ENCODE data around the gene TMEM232.
"Not testable (repeated sequence)": the region's sequence is repeated elsewhere in the genome, so short reads cannot be mapped to it uniquely, and the experiment has no call there.

Gene TMEM232

GRCh38 chr5:110705349-110705748 is 21.1 kb downstream of the TMEM232 start:
- DNase-seq = no peak

DNA sequence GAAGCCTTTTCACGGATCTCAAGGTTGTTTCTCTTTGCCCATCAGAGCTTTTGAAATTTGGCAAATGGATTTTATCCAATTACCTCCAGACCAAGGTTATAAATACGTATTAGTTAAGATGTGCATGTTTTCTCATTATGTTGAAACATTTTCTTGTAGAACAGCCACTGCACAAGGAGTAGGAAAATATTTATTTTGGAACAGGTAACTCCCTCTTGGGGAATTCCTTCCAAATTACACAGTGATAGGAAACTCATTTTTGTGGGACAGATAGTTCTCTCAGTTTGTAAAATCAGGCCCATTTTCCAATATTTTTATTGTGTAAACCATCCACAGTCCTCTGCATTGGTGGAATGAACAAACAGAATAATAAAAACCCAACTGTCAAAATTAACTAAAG is 23.0 kb downstream of the TMEM232 start:
- no peak for DNase-seq

DNA sequence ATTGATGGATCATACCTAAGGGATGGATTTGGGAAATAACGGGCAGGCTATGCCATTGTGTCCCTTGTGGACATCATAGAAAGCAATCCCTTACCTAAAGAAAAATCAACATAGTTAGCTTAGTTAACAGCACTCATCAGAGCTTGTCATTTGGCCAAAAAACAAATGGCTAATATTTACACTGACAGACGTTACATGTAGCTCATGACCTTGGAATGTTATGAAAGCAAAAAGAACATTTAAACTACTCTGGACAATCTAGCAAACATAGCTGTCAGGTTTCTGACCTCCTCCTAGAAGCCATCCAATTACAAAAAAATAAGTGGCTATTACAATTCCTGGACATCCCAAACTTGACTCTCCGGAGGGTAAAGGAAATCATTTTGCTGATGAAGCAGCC is 23.8 kb downstream of the TMEM232 start:
- DNase-seq = no peak

DNA sequence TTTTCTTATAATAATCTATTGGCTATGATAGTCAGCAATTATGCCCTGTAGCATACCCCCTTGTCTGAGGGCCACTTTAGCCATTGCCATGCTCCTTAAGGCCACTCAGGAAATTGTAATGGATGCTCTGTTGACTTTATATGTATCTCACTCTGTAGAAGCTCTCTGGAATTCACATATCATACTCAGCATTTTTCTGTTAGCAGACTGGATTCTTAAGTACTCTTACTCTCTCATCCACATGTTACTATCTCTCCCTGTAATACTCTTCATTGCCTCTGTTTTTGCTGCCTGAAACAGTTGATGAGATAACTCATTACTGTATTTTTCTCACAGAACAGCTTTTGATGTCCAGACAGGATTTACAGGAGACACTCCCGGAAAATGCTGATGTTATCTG is 24.2 kb downstream of the TMEM232 start:
- no peak for DNase-seq

DNA sequence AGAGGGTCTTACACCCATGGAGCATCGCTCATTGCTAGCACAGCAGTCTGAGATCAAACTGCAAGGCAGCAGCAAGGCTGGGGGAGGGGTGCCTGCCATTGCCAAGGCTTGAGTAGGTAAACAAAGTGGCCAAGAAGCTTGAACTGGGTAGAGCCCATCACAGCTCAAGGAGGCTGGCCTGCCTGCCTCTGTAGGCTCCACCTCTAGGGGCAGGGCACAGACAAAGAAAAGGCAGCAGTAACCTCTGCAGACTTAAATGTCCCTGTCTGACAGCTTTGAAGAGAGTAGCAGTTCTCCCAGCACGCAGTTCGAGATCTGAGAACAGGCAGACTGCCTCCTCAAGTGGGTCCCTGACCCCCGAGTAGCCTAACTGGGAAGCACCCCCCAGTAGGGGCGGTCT is 33.8 kb downstream of the TMEM232 start:
- DNase-seq = not testable (repeated sequence)

DNA sequence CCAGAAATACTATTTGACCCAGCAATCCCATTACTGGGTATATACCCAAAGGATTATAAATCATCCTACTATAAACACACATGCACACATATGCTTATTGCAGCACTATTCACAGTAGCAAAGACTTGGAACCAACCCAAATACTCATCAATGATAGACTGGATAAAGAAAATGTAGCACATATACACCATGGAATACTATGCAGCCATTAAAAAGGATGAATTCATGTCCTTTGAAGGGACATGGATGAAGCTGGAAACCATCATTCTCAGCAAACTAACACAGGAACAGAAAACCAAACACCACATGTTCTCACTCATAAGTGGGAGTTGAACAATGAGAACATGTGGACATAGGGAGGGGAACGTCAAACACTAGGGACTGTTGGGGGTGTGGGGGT is 35.9 kb downstream of the TMEM232 start:
- DNase-seq = not testable (repeated sequence)

DNA sequence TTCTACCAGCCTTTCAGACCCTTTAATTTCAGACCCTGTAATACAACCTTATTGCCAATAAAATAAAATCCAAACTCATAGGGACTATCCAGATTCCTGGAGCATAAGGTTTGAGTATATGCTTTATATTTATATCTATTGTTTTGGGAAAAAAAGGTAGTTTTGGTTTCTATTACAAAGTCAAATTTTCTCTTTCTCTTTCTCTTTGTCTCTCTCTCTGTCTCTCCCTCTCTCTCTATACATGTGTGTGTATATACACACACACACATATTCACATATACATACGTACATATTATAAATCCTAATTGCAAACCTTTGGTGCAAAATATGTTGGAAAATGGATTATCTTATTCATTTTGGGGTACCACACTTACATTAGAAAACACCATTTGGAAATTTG is 39.0 kb downstream of the TMEM232 start:
- DNase-seq = no peak

DNA sequence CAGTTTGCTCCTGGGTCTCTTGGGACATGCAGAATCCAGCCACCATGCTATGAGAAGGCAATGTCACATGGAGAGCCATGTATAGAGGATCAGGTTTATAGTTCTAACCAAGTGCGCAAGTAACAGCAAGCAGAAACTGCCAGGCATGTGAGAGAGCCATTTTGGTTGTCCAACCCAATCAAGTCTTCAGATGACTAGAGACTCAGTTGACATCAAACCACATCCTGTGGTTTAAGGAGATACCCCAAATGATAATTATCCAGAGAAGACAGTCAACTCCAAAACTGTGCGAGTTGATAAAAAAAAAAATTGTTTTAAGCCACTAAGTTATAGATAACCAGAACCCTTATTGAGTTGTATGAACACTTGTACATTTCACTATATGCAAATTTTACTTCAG is 40.2 kb downstream of the TMEM232 start:
- DNase-seq = no peak

DNA sequence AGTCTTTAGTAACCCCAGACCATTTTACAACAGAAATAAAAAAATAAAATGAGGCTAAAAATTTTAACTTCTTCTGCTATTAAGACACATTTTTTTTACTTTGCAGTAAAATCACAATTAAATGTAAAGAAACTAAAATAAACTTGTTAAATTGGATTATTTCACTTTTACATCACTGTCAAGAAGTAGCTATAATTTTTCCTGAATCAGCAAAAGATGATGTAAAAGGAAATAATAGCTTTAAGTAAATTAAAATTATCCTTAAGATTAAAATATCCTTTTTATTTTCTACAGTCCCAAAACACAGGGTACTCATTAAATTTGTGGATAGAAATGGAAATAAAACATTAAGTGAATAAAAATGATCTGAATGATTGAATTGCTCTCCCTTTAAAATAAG is 44.5 kb downstream of the TMEM232 start:
- no peak for DNase-seq

DNA sequence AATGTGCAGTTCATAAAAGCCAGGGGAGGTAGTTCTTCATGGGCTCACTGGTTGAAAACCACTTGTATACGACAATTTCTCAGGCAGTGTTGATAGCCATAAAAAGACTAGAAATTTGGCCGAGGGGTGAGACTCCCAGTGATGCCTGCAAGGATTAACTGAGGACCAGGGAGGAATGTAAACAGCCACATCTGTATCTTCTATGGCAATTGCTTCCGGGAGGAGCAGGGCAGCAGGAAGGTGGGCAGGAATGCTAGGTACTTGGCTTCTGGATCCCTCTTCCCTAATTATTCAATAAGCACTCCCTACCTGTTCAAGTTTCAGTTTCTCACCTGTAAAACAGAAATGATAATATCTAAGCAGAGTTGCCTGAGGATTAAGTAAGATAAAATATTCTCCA is 45.4 kb downstream of the TMEM232 start:
- no peak for DNase-seq

GRCh38 chr5:110676554-110676953 is 49.9 kb downstream of the TMEM232 start:
- DNase-seq = not testable (repeated sequence)

DNA sequence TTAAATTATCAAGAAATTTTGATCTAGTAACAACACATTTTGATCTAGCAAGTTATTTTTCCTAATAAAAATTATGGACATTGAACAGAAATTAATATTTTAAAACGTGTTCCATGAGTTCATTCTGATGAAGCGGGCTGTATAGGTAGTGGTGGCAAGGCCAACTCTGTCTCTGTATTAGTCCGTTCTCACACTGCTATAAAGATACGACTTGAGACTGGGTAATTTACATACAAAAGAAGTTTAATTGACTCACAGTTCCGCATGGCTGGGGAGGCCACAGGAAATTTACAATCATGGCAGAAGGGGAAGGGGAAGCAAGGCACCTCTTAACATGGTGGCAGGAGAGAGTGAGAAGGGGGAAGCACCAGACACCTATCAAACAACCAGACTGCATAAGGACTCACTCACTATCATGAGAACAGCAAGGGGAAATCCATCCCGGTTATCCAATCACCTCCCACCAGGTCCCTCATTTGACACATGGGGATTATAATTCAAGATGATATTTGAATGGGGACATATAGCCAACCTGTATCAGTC is 61.2 kb downstream of the TMEM232 start:
- DNase-seq = no peak

- no peak for DNase-seq
Observed at GRCh38 chr5:110663525-110663924, 62.9 kb downstream of the TMEM232 start.

- DNase-seq = no peak
Observed at GRCh38 chr5:110658006-110658405, 68.5 kb downstream of the TMEM232 start.

- no peak for DNase-seq
Observed at GRCh38 chr5:110653231-110653970, 73.1 kb downstream of the TMEM232 start.

GRCh38 chr5:110651507-110651906 is 75.0 kb downstream of the TMEM232 start:
- DNase-seq = no peak

DNA sequence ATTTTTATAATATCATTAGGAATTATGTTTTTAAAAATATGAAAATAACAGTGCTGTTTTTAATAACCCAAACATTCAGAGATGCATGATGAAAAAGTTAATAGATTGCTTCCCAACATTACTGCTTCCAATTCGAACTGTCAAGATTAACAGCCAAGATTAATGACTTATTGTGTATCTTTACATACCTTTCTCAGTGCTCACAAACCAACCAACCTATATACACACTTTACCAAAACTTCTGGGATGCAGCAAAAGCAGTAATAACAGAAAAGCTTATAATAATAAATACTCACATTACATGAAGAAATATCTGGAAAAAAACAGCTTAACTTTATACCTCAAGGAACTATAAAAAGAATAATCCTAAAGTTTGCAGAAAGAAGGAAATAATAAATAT is 82.1 kb downstream of the TMEM232 start:
- no peak for DNase-seq

- no peak for DNase-seq
Observed at GRCh38 chr5:110638970-110639902, 87.2 kb downstream of the TMEM232 start.

DNA sequence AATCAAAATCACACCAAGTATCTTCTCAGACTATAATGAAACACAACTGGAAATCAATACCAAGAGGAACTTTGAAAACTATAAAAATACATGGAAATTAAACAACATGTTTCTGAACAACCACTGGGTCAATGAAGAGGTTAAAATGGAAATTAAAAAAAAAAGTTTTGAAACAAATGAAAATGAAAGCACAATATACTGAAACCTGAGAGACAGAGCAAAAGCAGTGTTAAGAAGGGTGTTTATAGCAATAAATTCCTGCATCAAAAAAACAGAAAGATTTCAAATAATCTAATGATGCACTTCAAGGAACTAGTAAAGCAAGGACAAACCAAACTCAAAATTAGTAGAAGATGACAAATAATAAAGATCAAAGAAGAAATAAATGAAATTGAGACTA is 92.0 kb downstream of the TMEM232 start:
- no peak for DNase-seq

DNA sequence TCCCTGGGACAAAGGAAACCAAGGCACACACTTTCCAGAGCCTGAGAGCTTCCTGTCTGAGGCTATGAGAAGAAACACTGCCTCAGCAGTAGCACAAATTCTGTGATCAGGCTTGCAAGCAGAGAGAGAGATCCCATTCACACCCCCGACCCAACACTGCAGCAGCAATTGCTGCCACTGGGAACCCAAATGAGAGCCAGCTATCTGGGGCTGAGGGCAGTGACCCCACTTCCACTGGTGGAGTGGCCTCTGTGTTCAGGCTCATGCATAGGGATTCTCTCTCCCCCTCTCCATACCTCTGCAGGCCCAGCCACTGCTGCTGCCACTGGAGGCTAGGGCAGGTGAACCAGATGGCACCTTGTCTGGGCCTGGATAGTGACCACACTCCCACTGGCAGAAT is 95.2 kb downstream of the TMEM232 start:
- no peak for DNase-seq

GRCh38 chr5:110630350-110630749 is 96.1 kb downstream of the TMEM232 start:
- DNase-seq = no peak

DNA sequence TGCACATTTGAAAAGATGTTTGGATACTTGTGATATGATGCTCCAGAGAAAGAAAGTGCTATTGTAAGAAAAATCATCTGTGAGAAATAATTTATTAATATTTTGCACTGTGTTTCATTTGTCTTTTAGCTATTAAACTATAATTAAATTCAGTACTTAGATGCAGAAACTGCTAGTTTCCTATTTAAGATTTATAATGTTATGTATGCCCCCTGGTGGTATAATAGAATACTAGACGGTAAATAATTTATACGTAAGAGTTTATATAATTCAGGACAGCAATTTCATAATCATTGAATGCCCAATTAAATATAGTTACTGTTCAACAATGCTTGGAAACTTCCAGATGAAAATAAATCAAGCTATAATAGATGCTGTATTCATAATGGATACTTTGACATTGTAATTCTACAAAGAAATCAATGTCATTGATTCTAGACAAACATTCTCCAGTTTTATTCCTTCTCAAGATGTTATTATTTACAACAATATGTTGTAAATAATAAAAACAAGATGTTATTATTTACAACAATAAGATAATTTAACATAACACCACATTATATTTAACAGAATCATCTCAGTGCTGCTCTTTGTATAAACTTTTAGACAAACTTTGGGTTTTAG is 101.0 kb downstream of the TMEM232 start:
- DNase-seq = no peak

DNA sequence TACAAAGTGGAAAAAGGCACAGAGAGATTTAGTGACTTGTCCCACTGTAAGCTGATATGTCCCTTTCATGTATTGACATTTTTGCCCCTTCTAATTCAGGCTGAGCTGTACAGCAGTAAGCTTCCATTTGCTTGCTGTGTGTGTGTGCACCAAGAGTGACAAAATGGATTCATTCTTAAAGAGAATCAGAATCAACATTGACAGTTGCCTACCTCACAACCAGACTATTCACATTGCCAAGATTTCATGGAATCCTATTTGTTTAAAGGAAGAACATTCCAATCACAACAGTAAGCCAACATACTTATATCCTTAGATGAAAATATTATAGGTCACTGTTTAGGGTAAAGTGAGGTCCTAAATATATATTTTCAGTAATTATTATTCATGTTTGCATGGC is 102.6 kb downstream of the TMEM232 start:
- no peak for DNase-seq

Measured in activated T-cell treated with anti-CD3 and anti-CD28 coated beads for 4 hours (primary cell).